HEK293T (cell line): Measurements from ENCODE around the gene VSIG10.

Experiments used
- CTCF ChIA-PET: fragments of 350-600 bp; formaldehyde crosslinking; extraction: SDS; loops from one replicate; lab custom pipeline; 2021; ENCODE audit warnings: antibody characterized with exemption, inconsistent platforms; lab: Yijun Ruan, JAX
- POLR2A ChIA-PET: fragments of 350-600 bp; formaldehyde crosslinking; extraction: SDS; loops from one replicate; lab custom pipeline; 2020; ENCODE audit warnings: antibody characterized with exemption, inconsistent platforms; lab: Yijun Ruan, JAX
- DNase-seq: peaks from one replicate; pipeline ENCODE4 v3.0.0; 2012; ENCODE audit warnings: mixed read lengths; ENCODE audit errors: extremely low spot score
- ARNT ChIP-seq: fragments of 450-650 bp; IDR thresholded peaks from 2 replicates; pipeline ENCODE4 v1.6.1; 2017; ENCODE audit warnings: mild to moderate bottlenecking
- BHLHE40 ChIP-seq: fragments of 450-650 bp; IDR thresholded peaks from 2 replicates; pipeline ENCODE4 v1.6.1; 2016; ENCODE audit warnings: mild to moderate bottlenecking, moderate library complexity, borderline replicate concordance
- CTBP1 ChIP-seq: fragments of 450-650 bp; IDR thresholded peaks from 2 replicates; pipeline ENCODE4 v1.6.1; 2016; ENCODE audit warnings: borderline replicate concordance
- ELF4 ChIP-seq: fragments of 450-650 bp; IDR thresholded peaks from 2 replicates; pipeline ENCODE4 v1.6.1; 2017; ENCODE audit warnings: antibody characterized with exemption
- FOXA1 ChIP-seq: fragments of 450-650 bp; IDR thresholded peaks from 2 replicates; pipeline ENCODE4 v1.6.1; 2016; ENCODE audit warnings: mild to moderate bottlenecking
- FOXK2 ChIP-seq: fragments of 450-650 bp; IDR thresholded peaks from 2 replicates; pipeline ENCODE4 v1.6.1; 2016; ENCODE audit warnings: mild to moderate bottlenecking
- FOXM1 ChIP-seq: fragments of 450-650 bp; IDR thresholded peaks from 2 replicates; pipeline ENCODE4 v1.6.1; 2017; ENCODE audit warnings: mild to moderate bottlenecking, borderline replicate concordance
- HDGF ChIP-seq: fragments of 450-650 bp; IDR thresholded peaks from 2 replicates; pipeline ENCODE4 v1.6.1; 2017; ENCODE audit warnings: antibody characterized with exemption, borderline replicate concordance
- L3MBTL2 ChIP-seq: fragments of 450-650 bp; conservative IDR thresholded peaks from 2 replicates; pipeline ENCODE4 v1.6.1; 2016; ENCODE audit warnings: mild to moderate bottlenecking
- LEF1 ChIP-seq: fragments of 450-650 bp; IDR thresholded peaks from 2 replicates; pipeline ENCODE4 v1.6.1; 2017; ENCODE audit warnings: mild to moderate bottlenecking, borderline replicate concordance
- NFRKB ChIP-seq: fragments of 450-650 bp; IDR thresholded peaks from 2 replicates; pipeline ENCODE4 v1.6.1; 2016; ENCODE audit warnings: mild to moderate bottlenecking, moderate library complexity
- SP1 ChIP-seq: fragments of 450-650 bp; IDR thresholded peaks from 2 replicates; pipeline ENCODE4 v1.6.1; 2017
- SUZ12 ChIP-seq: fragments of 450-650 bp; IDR thresholded peaks from 2 replicates; pipeline ENCODE4 v1.6.1; 2016; ENCODE audit warnings: mild to moderate bottlenecking
- TARDBP ChIP-seq: fragments of 450-650 bp; IDR thresholded peaks from 2 replicates; pipeline ENCODE4 v1.6.1; 2016
- ZNF384 ChIP-seq: fragments of 450-650 bp; IDR thresholded peaks from 2 replicates; pipeline ENCODE4 v1.6.1; 2016
- TF ChIP-seq, protein P1 (sequence below): fragments of 450-650 bp; IDR thresholded peaks from 2 replicates; pipeline ENCODE4 v1.6.1; 2016

VSIG10 gene

GRCh38 chr12:118055865-118056773, 47.7 kb downstream of the VSIG10 start:
- no peak for DNase-seq

DNA sequence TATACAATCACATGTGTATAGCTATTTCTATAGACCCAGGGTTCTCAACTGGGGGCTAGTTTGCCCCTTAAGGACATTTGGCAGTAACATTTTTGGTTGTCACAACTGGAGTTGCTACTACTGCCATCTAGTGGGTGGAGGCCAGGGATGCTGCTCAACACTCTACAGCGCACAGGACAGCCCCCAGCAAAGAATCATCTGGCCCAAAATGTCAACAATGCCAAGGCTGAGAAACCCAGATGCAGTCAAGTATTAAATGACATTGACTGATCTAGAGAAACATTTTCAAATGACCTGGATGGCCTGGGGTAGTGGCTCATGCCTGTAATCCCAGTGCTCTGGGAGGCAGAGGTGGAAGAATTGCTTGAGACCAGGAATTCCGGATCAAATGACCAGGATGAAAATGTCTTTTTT, 48.7 kb downstream of the VSIG10 start:
- ChIA-PET CTCF (interaction anchor here (0.7 to 1.2 kb wide), 3 partner anchors 9 to 10 kb away, joined by 3 to 5 read pairs (median 5); no protein-coding TSS in a partner anchor), POLR2A (no interaction called here)
- TF ChIP-seq BHLHE40 (no peak), ARNT (no peak), ELF4 (no peak)
- DNase-seq = peak; percentile 56

More at GRCh38 chr12:118055865-118056773, 47.7 kb downstream of the VSIG10 start:
- CTCF ChIA-PET = interaction anchor here (1.2 kb wide), 1 partner anchor 9 kb away, joined by 5 read pairs; no protein-coding TSS in a partner anchor
- POLR2A ChIA-PET = interaction anchor here (1.0 kb wide), 1 partner anchor 9 kb away, joined by 3 read pairs; no protein-coding TSS in a partner anchor
- no peak for TF ChIP-seq FOXM1
- TF ChIP-seq LEF1 = no peak
- TF ChIP-seq ZNF384 = no peak
- no peak for TF ChIP-seq ARNT
- TF ChIP-seq L3MBTL2 = no peak
- TF ChIP-seq FOXA1 = no peak
- no peak for TF ChIP-seq HDGF
- TF ChIP-seq TARDBP = no peak
- TF ChIP-seq ELF4 = no peak
- TF ChIP-seq SUZ12 = no peak
- no peak for TF ChIP-seq FOXK2
- no peak for TF ChIP-seq CTBP1
- TF ChIP-seq NFRKB = no peak
- no peak for TF ChIP-seq SP1
- TF ChIP-seq BHLHE40 = no peak

- TF ChIP-seq, protein P1, sequence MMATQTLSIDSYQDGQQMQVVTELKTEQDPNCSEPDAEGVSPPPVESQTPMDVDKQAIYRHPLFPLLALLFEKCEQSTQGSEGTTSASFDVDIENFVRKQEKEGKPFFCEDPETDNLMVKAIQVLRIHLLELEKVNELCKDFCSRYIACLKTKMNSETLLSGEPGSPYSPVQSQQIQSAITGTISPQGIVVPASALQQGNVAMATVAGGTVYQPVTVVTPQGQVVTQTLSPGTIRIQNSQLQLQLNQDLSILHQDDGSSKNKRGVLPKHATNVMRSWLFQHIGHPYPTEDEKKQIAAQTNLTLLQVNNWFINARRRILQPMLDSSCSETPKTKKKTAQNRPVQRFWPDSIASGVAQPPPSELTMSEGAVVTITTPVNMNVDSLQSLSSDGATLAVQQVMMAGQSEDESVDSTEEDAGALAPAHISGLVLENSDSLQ = no peak
- TF ChIP-seq FOXM1 (no peak), LEF1 (no peak), TARDBP (no peak)
- ChIA-PET POLR2A (no interaction called here), CTCF (no interaction called here)
- no peak for DNase-seq
Measured at GRCh38 chr12:118053071-118053985, 50.5 kb downstream of the VSIG10 start.

DNA sequence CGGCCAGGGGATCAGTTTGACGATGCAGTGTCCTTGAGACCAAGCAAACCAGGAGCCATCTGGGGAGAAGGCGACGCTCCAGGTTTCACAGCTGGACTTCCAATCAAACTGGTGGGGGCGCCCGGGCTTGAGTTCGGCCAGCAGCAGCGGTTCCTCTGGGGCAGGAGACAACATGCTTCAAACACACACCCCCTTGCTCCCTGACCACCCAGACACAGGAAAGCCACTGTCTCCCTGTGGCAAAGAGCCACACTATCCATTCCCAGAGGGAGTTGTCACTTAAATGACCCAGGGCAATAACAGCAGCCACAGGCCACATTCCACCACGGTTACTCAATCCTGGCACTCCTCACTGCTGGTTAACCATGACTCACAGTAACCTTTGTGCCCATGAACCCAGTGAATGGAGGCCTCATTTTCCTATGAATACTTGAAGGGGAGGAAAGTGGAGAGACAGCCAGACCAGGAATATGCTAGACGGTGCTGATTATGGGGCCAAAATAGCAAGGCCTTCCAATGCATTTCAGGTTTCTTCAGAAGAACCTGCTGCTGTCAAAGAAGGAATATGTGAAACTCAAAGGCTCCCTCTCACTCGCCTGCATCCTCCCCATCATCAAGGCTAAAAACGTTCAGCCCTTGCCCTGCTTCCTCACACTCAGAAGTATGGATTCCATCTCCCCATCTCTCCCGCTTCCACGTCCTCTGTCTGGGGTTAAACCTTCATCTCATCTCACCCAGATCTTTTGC, 51.3 kb downstream of the VSIG10 start:
- DNase-seq = no peak
- TF ChIP-seq ELF4 (no peak), LEF1 (no peak), HDGF (no peak)
- TF ChIP-seq, protein P1 = no peak
- ChIA-PET POLR2A (no interaction called here), CTCF (no interaction called here)

GRCh38 chr12:118050972-118051910, 52.6 kb downstream of the VSIG10 start:
- no peak for TF ChIP-seq HDGF
- TF ChIP-seq TARDBP = no peak
- TF ChIP-seq NFRKB = no peak
- no peak for TF ChIP-seq ELF4
- no peak for TF ChIP-seq LEF1
- TF ChIP-seq ARNT = no peak
- TF ChIP-seq ZNF384 = no peak
- no peak for TF ChIP-seq FOXA1
- no peak for TF ChIP-seq SP1
- TF ChIP-seq SUZ12 = no peak
- TF ChIP-seq FOXK2 = no peak
- no peak for TF ChIP-seq CTBP1
- no peak for TF ChIP-seq BHLHE40
- TF ChIP-seq FOXM1 = no peak
- TF ChIP-seq, protein P1 = no peak
- no peak for TF ChIP-seq L3MBTL2
- POLR2A ChIA-PET = no interaction called here
- DNase-seq = no peak
- CTCF ChIA-PET = no interaction called here
